Measurements from ENCODE around the gene IGFBP5. TPM values are rescaled to one million over a fixed set of nuclear protein-coding genes. Genes with fewer than 3 reads are reported as not detected.
A peak's percentile ranks its signal among the peaks of the same experiment; 100 is the strongest.

IGFBP5 gene
- total RNA-seq, 4 donors from 2014 or later, result 480 to 2,812 (median 618) TPM

GRCh38 chr2:216721141-216721540 is 25.8 kb upstream of the IGFBP5 start:
- Histone ChIP-seq H3K36me3 (no peaks in the 10 kb centered on the region), H3K27me3 (no peaks in the 10 kb centered on the region), H3K4me3 (no peak overlapping the region), H3K27ac (no peak overlapping the region), H3K4me1 (no peaks in the 10 kb centered on the region), H3K9me3 (no peaks in the 10 kb centered on the region)
- no peak for DNase-seq
- TF ChIP-seq CTCF (IDR thresholded peaks at IDR 0.05) (no peak), POLR2A (IDR thresholded peaks at IDR 0.05) (no peak)
- intact Hi-C loops (cut with DNase I; ENCODE audit: low total_unique reads), result no loop called here

GRCh38 chr2:216720722-216721121 is 25.4 kb upstream of the IGFBP5 start:
- Histone ChIP-seq H3K9me3 (no peaks in the 10 kb centered on the region), H3K27me3 (no peaks in the 10 kb centered on the region), H3K4me1 (no peaks in the 10 kb centered on the region), H3K4me3 (no peak overlapping the region), H3K36me3 (no peaks in the 10 kb centered on the region), H3K27ac (no peak overlapping the region)
- intact Hi-C loops (cut with DNase I; ENCODE audit: low total_unique reads), result no loop called here
- no peak for TF ChIP-seq POLR2A (IDR thresholded peaks at IDR 0.05)
- TF ChIP-seq CTCF (IDR thresholded peaks at IDR 0.05), result no peak
- DNase-seq, result no peak

GRCh38 chr2:216717907-216718615 is 22.7 kb upstream of the IGFBP5 start:
- Histone ChIP-seq H3K27me3 (no peaks in the 10 kb centered on the region), H3K4me3 (no peak overlapping the region), H3K36me3 (no peaks in the 10 kb centered on the region), H3K9me3 (no peaks in the 10 kb centered on the region), H3K27ac (peak overlapping the region in 1 of 2 donors; percentile 23), H3K4me1 (peaks cover 9 to 16% of the 10 kb centered on the region in 2 donors)
- no peak for DNase-seq
- intact Hi-C loops (cut with DNase I; ENCODE audit: low total_unique reads), result no loop called here
- TF ChIP-seq POLR2A (IDR thresholded peaks at IDR 0.05), result no peak
- no peak for TF ChIP-seq CTCF (IDR thresholded peaks at IDR 0.05)

GRCh38 chr2:216717491-216717901 is 22.1 kb upstream of the IGFBP5 start:
- intact Hi-C loops (cut with DNase I; ENCODE audit: low total_unique reads), result no loop called here
- no peaks in the 10 kb centered on the region for H3K27me3 ChIP-seq
- H3K36me3 ChIP-seq, result no peaks in the 10 kb centered on the region
- TF ChIP-seq CTCF (IDR thresholded peaks at IDR 0.05) (no peak), POLR2A (IDR thresholded peaks at IDR 0.05) (no peak)
- H3K4me1 ChIP-seq, result peaks cover 9 to 16% of the 10 kb centered on the region in 2 donors
- H3K9me3 ChIP-seq, result no peaks in the 10 kb centered on the region
- H3K4me3 ChIP-seq, result no peak overlapping the region
- peak overlapping the region; percentile 17 to 23 for H3K27ac ChIP-seq
- DNase-seq, result no peak

GRCh38 chr2:216716109-216716508 is 20.8 kb upstream of the IGFBP5 start:
- intact Hi-C loops (cut with DNase I; ENCODE audit: low total_unique reads), result no loop called here
- Histone ChIP-seq H3K4me3 (no peak overlapping the region), H3K9me3 (no peaks in the 10 kb centered on the region), H3K4me1 (peaks cover 9 to 16% of the 10 kb centered on the region in 2 donors), H3K36me3 (no peaks in the 10 kb centered on the region), H3K27me3 (no peaks in the 10 kb centered on the region), H3K27ac (peak overlapping the region; percentile 66 to 88)
- no peak for DNase-seq
- TF ChIP-seq CTCF (IDR thresholded peaks at IDR 0.05) (no peak), POLR2A (IDR thresholded peaks at IDR 0.05) (no peak)
